K562 (cell line): Measurements from ENCODE around the gene MFAP1. TPM values are rescaled to one million over a fixed set of nuclear protein-coding genes. Genes with fewer than 3 reads are reported as not detected.
A peak's percentile ranks its signal among the peaks of the same experiment; 100 is the strongest.

ENCODE experiments used
- CAMTA2 ChIP-seq: fragments of 250-450 bp; sonication (Bioruptor Pico); conservative IDR thresholded peaks from 2 replicates; pipeline ENCODE4 v1.5.1; 2022
- CBX2 ChIP-seq: fragments of 200-600 bp; sonication (generic); IDR thresholded peaks from one replicate; pipeline ENCODE4 v1.6.1; 2012; ENCODE audit warnings: mild to moderate bottlenecking, low read length, inconsistent platforms; ENCODE audit not compliant: insufficient read depth, poor library complexity, severe bottlenecking
- DMBX1 ChIP-seq: fragments of 250-450 bp; sonication (Bioruptor Pico); IDR thresholded peaks from 2 replicates; pipeline ENCODE4 v1.8.0; 2022; ENCODE audit warnings: inconsistent platforms, mild to moderate bottlenecking, moderate library complexity, borderline replicate concordance
- ETS2 ChIP-seq: IDR thresholded peaks from 2 replicates; pipeline ENCODE4 v1.6.1; 2016; ENCODE audit warnings: borderline replicate concordance, missing genetic modification characterization, mild to moderate bottlenecking, moderate library complexity, missing compliant biosample characterization; ENCODE audit not compliant: poor library complexity, severe bottlenecking
- HNRNPLL ChIP-seq: fragments of 200-400 bp; formaldehyde crosslinking; IDR thresholded peaks from 2 replicates; pipeline ENCODE4 v1.6.1; 2017; ENCODE audit warnings: low read length, low read depth, mild to moderate bottlenecking; ENCODE audit not compliant: poor library complexity, severe bottlenecking
- KHSRP ChIP-seq: fragments of 450-650 bp; IDR thresholded peaks from 2 replicates; pipeline ENCODE4 v1.6.1; 2017
- MAFK ChIP-seq: IDR thresholded peaks from 2 replicates; pipeline ENCODE4 v1.6.1; 2011; ENCODE audit warnings: low read length, improper control_type of control experiment
- MAZ ChIP-seq, 2 experiments: fragments of 450-650 bp in 1 of 2; sonication (generic) in 1 of 2; formaldehyde crosslinking; IDR thresholded peaks in 1 of 2; conservative IDR thresholded peaks in 1 of 2; 2 replicates each; pipeline versions ENCODE4 v1.4.0 to v1.5.0; 2020; ENCODE audit warnings: mild to moderate bottlenecking in 1 of 2, missing genetic modification reagents in 1 of 2
- MXI1 ChIP-seq: IDR thresholded peaks from 2 replicates; pipeline ENCODE4 v1.6.1; 2011; ENCODE audit warnings: low read depth, mild to moderate bottlenecking, improper control_type of control experiment, low read length
- NFATC3 ChIP-seq: fragments of 450-650 bp; IDR thresholded peaks from 2 replicates; pipeline ENCODE4 v1.6.1; 2017; ENCODE audit warnings: mild to moderate bottlenecking
- RAD51 ChIP-seq: fragments of 450-650 bp; IDR thresholded peaks from 2 replicates; pipeline ENCODE4 v1.7.1; 2016; ENCODE audit warnings: low read depth, mild to moderate bottlenecking, borderline replicate concordance
- SETDB1 ChIP-seq: IDR thresholded peaks from one replicate; pipeline ENCODE4 v1.6.1; 2012; ENCODE audit warnings: low read length, control low read depth, inconsistent platforms
- SMC3 ChIP-seq: conservative IDR thresholded peaks from 2 replicates; pipeline ENCODE4 v1.6.1; 2011; ENCODE audit warnings: low read depth, low read length, improper control_type of control experiment; ENCODE audit not compliant: insufficient read depth
- TAF1 ChIP-seq: IDR thresholded peaks from 2 replicates; pipeline ENCODE4 v1.6.1; 2011; ENCODE audit warnings: mild to moderate bottlenecking, low read length, moderate library complexity; ENCODE audit not compliant: insufficient read depth, control insufficient read depth, severe bottlenecking; ENCODE audit errors: extremely low read depth
- TEAD2 ChIP-seq: fragments of 450-650 bp; IDR thresholded peaks from 2 replicates; pipeline ENCODE4 v1.6.1; 2016; ENCODE audit warnings: missing genetic modification characterization, control low read depth, missing compliant biosample characterization
- ZNF584 ChIP-seq: fragments of 200-800 bp; sonication (Bioruptor generic); IDR thresholded peaks from 2 replicates; pipeline ENCODE4 v1.6.1; 2016; ENCODE audit warnings: low read depth, mild to moderate bottlenecking, missing genetic modification characterization, missing compliant biosample characterization
- ZNF699 ChIP-seq: fragments of 250-450 bp; sonication (Bioruptor Pico); IDR thresholded peaks from 2 replicates; pipeline ENCODE4 v1.8.0; 2021; ENCODE audit warnings: mild to moderate bottlenecking, moderate library complexity; ENCODE audit not compliant: insufficient replicate concordance
- ZNF76 ChIP-seq: fragments of 250-450 bp; sonication (Bioruptor Pico); IDR thresholded peaks from 2 replicates; pipeline ENCODE4 v1.4.0; 2020; ENCODE audit warnings: mild to moderate bottlenecking, moderate library complexity, borderline replicate concordance
- ZNF780A ChIP-seq: fragments of 250-450 bp; sonication (Bioruptor Pico); IDR thresholded peaks from 2 replicates; pipeline ENCODE4 v1.5.0; 2021; ENCODE audit warnings: mild to moderate bottlenecking
- ZSCAN29 ChIP-seq: fragments of 450-650 bp; IDR thresholded peaks from 2 replicates; pipeline ENCODE4 v1.6.1; 2017
- polyA plus RNA-seq, 8 experiments: library from polyadenylated mRNA; depleted of rRNA in 4 of 8; stranded (reverse) in 5 of 8; unstranded in 3 of 8; fragments of >200 nt; fragmentation: Nextera tagmentation in 2 of 8; fragmentation: Illumina TruSeq in 1 of 8; extraction: Ambion mirVana in 2 of 8; extraction: Trizol in 1 of 8; gene quantifications; 2 replicates each; pipeline versions ENCODE4 v1.2.1 to v1.2.3, GENCODE V29; 2011 to 2014; ENCODE audit warnings: inconsistent platforms in 1 of 8, missing spikeins in 1 of 8
- total RNA-seq, 7 experiments: library from RNA; depleted of rRNA in 6 of 7; stranded (reverse); fragments of >200 nt in 6 of 7; fragmentation: Illumina TruSeq in 2 of 7; extraction: Trizol in 2 of 7; gene quantifications; 2 replicates each; pipeline versions ENCODE4 v1.2.1 to v1.2.3, GENCODE V29; 2011 to 2021; ENCODE audit warnings: low replicate concordance in 1 of 7
- TF ChIP-seq, protein P1 (sequence below), 3 experiments: IDR thresholded peaks in 2 of 3; conservative IDR thresholded peaks in 1 of 3; 2 replicates each; pipeline ENCODE4 v1.5.1; 2011 to 2012; ENCODE audit warnings: low read length in 3 of 3, mild to moderate bottlenecking in 3 of 3, control low read depth in 2 of 3, improper control_type of control experiment in 1 of 3, inconsistent platforms in 1 of 3, low read depth in 1 of 3, mixed read lengths in 1 of 3, moderate library complexity in 1 of 3; ENCODE audit not compliant: insufficient read depth in 2 of 3
- TF ChIP-seq, protein P2 (sequence below): sonication (generic); formaldehyde crosslinking; IDR thresholded peaks from 2 replicates; pipeline ENCODE4 v1.9.0; 2022; ENCODE audit warnings: mild to moderate bottlenecking, missing genetic modification reagents
- TF ChIP-seq, protein P3 (sequence below): IDR thresholded peaks from 2 replicates; pipeline ENCODE4 v1.6.1; 2016; ENCODE audit warnings: missing genetic modification characterization, missing compliant biosample characterization

MFAP1 gene
- total and polyA plus RNA-seq, 9 of the 15 experiments (the other 6 are each of a cell fraction or from before 2014, with no cell fraction given) = 34.9 to 64.1 (median 48.2) TPM

DNA sequence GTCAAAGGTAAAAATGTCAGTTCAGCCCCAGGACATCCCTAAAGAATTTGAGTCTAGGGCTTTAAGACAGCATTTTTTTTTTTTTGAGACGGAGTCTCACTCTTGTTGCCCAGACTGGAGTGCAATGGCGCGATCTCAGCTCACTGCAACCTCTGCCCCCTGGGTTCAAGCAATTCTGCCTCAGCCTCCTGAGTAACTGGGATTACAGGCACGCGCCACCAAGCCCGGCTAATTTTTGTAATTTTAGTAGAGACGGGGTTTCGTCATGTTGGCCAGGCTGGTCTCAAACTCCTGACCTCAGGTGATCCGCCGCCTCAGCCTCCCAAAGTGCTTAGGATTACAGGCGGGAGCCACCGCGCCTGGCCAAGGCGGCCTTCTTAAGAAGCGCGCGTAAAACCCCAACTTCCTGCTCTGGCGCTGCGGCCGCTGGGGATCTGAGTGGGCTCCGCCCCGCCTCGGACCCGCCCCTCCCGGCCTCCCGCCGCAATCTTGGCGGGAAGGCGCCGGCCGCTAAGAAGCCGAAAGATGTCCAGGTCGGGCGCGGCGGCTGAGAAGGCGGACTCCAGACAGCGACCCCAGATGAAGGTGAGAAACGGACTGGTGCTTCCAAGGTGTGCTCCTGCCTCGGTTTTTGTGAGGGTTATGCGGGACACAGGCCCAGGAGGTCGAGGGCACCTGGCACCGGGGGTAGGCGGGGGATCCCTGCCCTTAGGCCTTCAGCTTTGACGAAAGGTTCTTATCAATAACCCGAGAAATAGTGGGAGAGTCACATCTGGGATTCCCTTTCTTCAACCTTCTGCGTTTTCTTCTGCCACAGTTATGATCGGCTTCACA, 2.2 kb upstream of the MFAP1 start, which contains the start of gene WDR76 (continued):
- no peak for TF ChIP-seq MAFK
- peak; percentile 55 to 85; a peak in 3 of 4 replicates for TF ChIP-seq MAZ (CRISPR knock-in tag; conservative IDR thresholded peaks at IDR 0.05 in 1 of 2, IDR thresholded peaks at IDR 0.05 in 1 of 2)
- TF ChIP-seq TEAD2 = no peak
- no peak for TF ChIP-seq CBX2
- TF ChIP-seq TAF1 = peak; percentile 81
- TF ChIP-seq ZNF584 (CRISPR knock-in tag) = no peak
- no peak for TF ChIP-seq MXI1
- TF ChIP-seq ZNF699 (CRISPR knock-in tag) = no peak
- TF ChIP-seq, protein P1, sequence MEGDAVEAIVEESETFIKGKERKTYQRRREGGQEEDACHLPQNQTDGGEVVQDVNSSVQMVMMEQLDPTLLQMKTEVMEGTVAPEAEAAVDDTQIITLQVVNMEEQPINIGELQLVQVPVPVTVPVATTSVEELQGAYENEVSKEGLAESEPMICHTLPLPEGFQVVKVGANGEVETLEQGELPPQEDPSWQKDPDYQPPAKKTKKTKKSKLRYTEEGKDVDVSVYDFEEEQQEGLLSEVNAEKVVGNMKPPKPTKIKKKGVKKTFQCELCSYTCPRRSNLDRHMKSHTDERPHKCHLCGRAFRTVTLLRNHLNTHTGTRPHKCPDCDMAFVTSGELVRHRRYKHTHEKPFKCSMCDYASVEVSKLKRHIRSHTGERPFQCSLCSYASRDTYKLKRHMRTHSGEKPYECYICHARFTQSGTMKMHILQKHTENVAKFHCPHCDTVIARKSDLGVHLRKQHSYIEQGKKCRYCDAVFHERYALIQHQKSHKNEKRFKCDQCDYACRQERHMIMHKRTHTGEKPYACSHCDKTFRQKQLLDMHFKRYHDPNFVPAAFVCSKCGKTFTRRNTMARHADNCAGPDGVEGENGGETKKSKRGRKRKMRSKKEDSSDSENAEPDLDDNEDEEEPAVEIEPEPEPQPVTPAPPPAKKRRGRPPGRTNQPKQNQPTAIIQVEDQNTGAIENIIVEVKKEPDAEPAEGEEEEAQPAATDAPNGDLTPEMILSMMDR (IDR thresholded peaks at IDR 0.05 in 2 of 3, conservative IDR thresholded peaks at IDR 0.05 in 1 of 3; ENCODE audit: insufficient read depth in 2 of 3, low read depth in 1 of 3, low read length in 3 of 3) = no peak
- TF ChIP-seq ETS2 (tag) = no peak
- peak; percentile 83 for TF ChIP-seq DMBX1 (CRISPR knock-in tag)
- TF ChIP-seq, protein P2, sequence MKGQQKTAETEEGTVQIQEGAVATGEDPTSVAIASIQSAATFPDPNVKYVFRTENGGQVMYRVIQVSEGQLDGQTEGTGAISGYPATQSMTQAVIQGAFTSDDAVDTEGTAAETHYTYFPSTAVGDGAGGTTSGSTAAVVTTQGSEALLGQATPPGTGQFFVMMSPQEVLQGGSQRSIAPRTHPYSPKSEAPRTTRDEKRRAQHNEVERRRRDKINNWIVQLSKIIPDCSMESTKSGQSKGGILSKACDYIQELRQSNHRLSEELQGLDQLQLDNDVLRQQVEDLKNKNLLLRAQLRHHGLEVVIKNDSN (CRISPR knock-in tag) = no peak
- TF ChIP-seq KHSRP = no peak
- no peak for TF ChIP-seq SETDB1
- no peak for TF ChIP-seq CAMTA2 (CRISPR knock-in tag)
- TF ChIP-seq SMC3 = no peak
- TF ChIP-seq NFATC3 = no peak
- TF ChIP-seq ZSCAN29 = no peak
- no peak for TF ChIP-seq ZNF780A (CRISPR knock-in tag)
- TF ChIP-seq RAD51 = no peak
- TF ChIP-seq, protein P3, sequence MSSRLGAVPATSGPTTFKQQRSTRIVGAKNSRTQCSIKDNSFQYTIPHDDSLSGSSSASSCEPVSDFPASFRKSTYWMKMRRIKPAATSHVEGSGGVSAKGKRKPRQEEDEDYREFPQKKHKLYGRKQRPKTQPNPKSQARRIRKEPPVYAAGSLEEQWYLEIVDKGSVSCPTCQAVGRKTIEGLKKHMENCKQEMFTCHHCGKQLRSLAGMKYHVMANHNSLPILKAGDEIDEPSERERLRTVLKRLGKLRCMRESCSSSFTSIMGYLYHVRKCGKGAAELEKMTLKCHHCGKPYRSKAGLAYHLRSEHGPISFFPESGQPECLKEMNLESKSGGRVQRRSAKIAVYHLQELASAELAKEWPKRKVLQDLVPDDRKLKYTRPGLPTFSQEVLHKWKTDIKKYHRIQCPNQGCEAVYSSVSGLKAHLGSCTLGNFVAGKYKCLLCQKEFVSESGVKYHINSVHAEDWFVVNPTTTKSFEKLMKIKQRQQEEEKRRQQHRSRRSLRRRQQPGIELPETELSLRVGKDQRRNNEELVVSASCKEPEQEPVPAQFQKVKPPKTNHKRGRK (tag) = no peak
- TF ChIP-seq HNRNPLL = peak; percentile 86
- TF ChIP-seq ZNF76 (CRISPR knock-in tag) = no peak
